GM12872 (cell line): ENCODE data around the gene TSSK3.

Experiments
- CTCF ChIP-seq: IDR thresholded peaks from 3 replicates; pipeline ENCODE4 v1.5.1; 2011; ENCODE audit warnings: low read depth, mild to moderate bottlenecking, low read length, moderate library complexity; ENCODE audit not compliant: insufficient read depth

Gene TSSK3

GRCh38 chr1:32390904-32391870 lies 28.8 kb downstream of the TSSK3 start:
- no peak for TF ChIP-seq CTCF

- no peak for TF ChIP-seq CTCF
These were observed 30.0 kb downstream of the TSSK3 start for GRCh38 chr1:32392325-32392724.

- TF ChIP-seq CTCF: no peak
These were observed 30.8 kb downstream of the TSSK3 start for GRCh38 chr1:32393136-32393535.

- TF ChIP-seq CTCF: no peak
These were observed 31.4 kb downstream of the TSSK3 start for GRCh38 chr1:32393832-32394140.

- TF ChIP-seq CTCF: no peak
These were observed 32.0 kb downstream of the TSSK3 start, which contains the start of gene BSDC1 for GRCh38 chr1:32394141-32394889. TSS of gene BSDC1 (minus strand) at chr1:32394441. CDS start at chr1:32394414, 27 bp downstream.

GRCh38 chr1:32394890-32395432 lies 32.6 kb downstream of the TSSK3 start:
- TF ChIP-seq CTCF: no peak

GRCh38 chr1:32398401-32398800 lies 36.1 kb downstream of the TSSK3 start:
- TF ChIP-seq CTCF: no peak
